Measurements from ENCODE around the gene ZMIZ2.

- no peak for TF ChIP-seq SUZ12 (IDR thresholded peaks at IDR 0.05; ENCODE audit: low read length)
- TF ChIP-seq CEBPB (IDR thresholded peaks at IDR 0.05; ENCODE audit: low read depth, low read length), result no peak
- TF ChIP-seq, protein P1, sequence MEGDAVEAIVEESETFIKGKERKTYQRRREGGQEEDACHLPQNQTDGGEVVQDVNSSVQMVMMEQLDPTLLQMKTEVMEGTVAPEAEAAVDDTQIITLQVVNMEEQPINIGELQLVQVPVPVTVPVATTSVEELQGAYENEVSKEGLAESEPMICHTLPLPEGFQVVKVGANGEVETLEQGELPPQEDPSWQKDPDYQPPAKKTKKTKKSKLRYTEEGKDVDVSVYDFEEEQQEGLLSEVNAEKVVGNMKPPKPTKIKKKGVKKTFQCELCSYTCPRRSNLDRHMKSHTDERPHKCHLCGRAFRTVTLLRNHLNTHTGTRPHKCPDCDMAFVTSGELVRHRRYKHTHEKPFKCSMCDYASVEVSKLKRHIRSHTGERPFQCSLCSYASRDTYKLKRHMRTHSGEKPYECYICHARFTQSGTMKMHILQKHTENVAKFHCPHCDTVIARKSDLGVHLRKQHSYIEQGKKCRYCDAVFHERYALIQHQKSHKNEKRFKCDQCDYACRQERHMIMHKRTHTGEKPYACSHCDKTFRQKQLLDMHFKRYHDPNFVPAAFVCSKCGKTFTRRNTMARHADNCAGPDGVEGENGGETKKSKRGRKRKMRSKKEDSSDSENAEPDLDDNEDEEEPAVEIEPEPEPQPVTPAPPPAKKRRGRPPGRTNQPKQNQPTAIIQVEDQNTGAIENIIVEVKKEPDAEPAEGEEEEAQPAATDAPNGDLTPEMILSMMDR (IDR thresholded peaks at IDR 0.05; ENCODE audit: control extremely low read depth in 1 of 3, insufficient read depth in 1 of 3, low read depth in 1 of 3, low read length in 3 of 3), result no peak
- no peak for TF ChIP-seq EP300 (IDR thresholded peaks at IDR 0.05; ENCODE audit: borderline replicate concordance in 1 of 2, low read depth in 2 of 2, low read length in 2 of 2)
- TF ChIP-seq GTF2F1 (IDR thresholded peaks at IDR 0.05; ENCODE audit: borderline replicate concordance, low read depth, low read length), result no peak
- no peak for TF ChIP-seq POLR2A (IDR thresholded peaks at IDR 0.05; ENCODE audit: control extremely low read depth in 1 of 2, low read depth in 2 of 2, low read length in 2 of 2)
- TF ChIP-seq EZH2 (IDR thresholded peaks at IDR 0.05; ENCODE audit: low read depth, low read length, severe bottlenecking), result no peak
- no peak for TF ChIP-seq POLR2AphosphoS5 (IDR thresholded peaks at IDR 0.05; ENCODE audit: low read depth, low read length)
- TF ChIP-seq SRF (IDR thresholded peaks at IDR 0.05; ENCODE audit: low read depth, low read length), result no peak
- TF ChIP-seq KDM5A (IDR thresholded peaks at IDR 0.05; ENCODE audit: low read length), result no peak
- no peak for TF ChIP-seq FOSL1 (IDR thresholded peaks at IDR 0.05; ENCODE audit: insufficient read depth, low read depth, low read length)
- TF ChIP-seq, protein P2, sequence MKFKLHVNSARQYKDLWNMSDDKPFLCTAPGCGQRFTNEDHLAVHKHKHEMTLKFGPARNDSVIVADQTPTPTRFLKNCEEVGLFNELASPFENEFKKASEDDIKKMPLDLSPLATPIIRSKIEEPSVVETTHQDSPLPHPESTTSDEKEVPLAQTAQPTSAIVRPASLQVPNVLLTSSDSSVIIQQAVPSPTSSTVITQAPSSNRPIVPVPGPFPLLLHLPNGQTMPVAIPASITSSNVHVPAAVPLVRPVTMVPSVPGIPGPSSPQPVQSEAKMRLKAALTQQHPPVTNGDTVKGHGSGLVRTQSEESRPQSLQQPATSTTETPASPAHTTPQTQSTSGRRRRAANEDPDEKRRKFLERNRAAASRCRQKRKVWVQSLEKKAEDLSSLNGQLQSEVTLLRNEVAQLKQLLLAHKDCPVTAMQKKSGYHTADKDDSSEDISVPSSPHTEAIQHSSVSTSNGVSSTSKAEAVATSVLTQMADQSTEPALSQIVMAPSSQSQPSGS (IDR thresholded peaks at IDR 0.05; ENCODE audit: low read length), result no peak
Measured at GRCh38 chr7:44750921-44751571, 2.4 kb downstream of the ZMIZ2 start.

Measured in H1 (cell line).